ENCODE data around the gene SLC25A21.

The SLC25A21 gene

GRCh38 chr14:36857136-36857535, 315.3 kb downstream of the SLC25A21 start:
- no peak for DNase-seq

DNA sequence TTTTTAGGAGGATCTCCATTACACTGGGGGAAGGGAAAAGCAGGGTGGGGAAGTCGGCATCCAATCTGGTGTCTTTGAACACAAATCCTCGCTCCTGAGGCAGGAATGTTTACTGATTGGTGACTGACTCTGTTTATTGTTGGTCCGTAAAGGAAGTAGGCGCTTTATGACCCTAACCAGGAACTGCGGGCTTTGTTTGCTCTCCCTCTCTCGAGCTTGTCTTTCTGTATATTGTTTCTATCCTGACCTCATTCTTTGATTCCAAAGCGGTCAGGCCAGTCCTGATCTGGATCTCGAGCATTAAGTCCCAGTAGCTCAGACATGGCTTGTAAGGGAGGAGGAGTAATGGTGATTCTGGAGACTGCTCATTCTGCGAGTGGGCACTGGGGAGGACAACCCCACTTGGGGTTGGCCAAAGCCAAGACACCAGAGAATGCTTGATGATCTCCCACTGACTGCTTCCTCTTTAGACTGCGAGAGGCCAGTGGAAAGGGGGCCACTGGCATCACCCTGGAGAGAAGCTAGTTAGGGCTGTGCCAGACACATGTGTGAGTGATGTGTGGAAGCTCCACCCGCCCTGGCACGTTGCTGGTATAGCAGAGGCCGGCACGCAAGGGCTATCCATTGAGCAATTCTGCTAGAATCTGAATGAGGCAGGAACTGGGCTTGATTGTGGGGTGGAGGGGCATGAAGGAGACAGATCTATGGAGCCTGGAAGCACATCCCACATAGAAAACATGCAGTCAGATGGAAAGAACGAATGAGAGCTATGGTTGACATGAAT, 316.1 kb downstream of the SLC25A21 start:
- DNase-seq, result no peak

GRCh38 chr14:36855396-36855795, 317.0 kb downstream of the SLC25A21 start:
- DNase-seq, result no peak

DNA sequence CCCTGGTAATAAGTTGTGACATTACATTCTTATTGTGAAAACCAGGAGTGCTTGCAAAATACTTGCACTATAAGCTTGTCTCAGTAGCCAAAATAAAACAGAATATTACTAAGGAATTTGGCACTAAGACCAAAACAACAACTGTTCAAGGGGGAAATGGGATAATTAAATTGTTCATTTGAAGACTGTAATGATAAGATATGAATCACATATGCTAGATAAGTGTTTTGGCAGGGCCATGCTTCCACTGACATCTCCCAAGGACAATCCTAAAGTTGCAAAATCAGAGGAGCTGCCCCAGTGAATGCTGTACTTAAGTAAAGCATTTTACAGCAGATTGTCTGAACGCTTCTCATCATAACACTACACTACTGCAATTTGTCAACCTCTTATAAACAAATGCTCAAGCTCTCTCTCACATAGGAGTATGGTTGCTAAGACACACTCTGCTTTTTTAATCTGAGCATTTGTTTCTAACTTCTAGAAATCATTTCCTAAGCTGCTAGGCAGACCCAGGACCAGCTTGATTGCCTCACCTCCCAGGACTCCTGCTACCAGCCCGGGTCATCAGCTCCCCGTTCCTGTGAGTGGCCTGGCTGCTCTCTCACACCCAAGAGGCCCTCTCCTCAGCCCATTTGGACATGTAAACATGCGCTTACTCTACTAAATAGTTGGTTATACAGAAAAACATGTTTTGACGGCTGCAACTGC, 319.3 kb downstream of the SLC25A21 start:
- DNase-seq, result no peak

DNA sequence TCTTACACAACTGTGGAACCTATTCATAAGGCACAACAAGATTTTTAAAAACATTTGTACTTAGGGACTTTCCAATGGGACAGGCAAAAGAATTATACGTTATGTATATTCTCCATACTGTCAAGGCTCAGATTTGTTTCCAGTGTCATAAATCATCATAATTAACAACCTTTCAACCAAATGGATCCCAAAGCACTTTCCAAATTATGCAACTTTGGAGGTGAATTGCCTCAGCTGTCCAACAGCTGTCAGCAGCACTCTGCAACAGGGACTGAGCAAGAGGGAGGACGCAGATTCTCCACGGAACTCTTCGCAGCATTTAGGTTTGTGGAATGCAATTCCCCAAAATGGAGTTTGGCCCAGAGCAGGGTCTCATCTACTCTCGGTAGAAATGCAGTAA, 324.2 kb downstream of the SLC25A21 start:
- DNase-seq, result no peak

DNA sequence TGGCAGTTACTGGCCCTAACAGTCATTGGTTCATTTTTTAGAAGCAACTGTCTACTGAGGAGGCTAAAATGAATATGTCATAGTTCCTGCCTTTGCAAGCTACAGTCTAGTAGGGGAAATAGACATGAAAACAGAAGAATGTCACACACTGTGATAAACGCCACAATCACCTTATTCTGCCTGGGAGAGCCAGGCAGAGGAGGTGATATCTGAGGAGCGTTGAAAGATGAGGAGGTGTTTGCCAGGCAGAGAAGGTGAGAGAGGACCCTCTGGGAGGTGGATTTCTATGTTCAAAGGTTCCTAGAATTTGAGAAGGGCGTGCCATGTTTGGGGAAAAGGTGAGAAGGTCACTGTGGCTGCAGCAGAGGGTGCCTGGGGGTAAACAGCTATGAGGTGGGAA, 325.0 kb downstream of the SLC25A21 start:
- DNase-seq, result no peak

GRCh38 chr14:36845356-36846012, 326.9 kb downstream of the SLC25A21 start:
- no peak for DNase-seq

- no peak for DNase-seq
These were observed 327.8 kb downstream of the SLC25A21 start for GRCh38 chr14:36844443-36845195.

DNA sequence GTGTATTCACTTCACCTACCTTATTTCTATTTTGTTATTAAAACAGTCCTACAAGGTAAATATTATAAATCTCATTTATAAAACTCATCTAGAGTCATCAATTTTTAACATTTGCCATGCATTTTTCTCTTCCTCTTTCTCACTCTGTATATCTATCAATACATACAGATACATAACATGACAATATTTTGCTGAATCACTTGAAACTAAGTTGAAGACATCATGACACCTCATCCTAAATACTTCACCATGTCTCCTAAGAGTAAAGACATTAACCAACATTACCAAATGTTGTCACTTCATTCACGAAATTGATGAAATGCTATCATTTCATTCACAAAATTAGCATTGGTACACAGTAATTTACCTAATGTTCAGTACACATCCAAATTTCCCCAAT, 329.0 kb downstream of the SLC25A21 start:
- DNase-seq, result no peak

DNA sequence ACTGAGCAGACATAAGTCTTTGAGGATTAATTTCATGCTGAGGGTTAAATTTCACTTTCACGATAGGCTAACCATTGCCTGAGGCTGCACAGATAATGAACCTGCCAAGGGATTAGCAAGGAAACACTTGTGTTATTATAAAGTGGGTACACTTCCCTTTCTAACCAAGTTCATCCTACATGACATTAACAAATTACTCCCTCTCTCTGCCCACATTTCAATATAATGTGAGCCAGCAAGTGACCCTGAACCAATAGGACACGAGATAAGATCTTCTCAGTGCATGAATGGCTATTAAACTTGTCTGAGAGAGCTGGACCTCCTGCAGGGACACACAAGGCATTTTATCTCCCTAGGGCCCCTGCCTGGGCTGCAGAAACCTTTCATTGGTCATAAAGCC, 337.3 kb downstream of the SLC25A21 start:
- DNase-seq, result no peak

DNA sequence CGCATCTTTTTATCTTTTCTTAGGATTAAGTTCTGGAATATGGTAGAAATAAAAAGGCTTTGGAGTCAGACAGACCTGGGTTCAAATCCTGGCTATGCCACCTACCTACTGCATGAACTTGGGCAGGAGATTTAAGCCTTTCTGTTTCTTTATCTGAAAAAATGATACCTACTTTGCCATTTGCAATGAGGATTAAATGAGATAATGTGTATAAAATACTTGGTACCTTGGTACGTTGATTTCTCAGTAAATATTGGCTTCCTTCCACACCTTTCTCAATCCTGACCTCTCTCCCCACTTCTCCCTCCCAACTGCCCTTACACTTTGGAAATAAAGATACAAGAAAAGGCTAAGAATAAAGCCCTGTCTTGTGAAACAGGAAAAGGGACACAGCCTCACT, 338.1 kb downstream of the SLC25A21 start:
- no peak for DNase-seq

GRCh38 chr14:36829547-36829946, 342.9 kb downstream of the SLC25A21 start:
- DNase-seq, result no peak

- no peak for DNase-seq
These were observed 344.5 kb downstream of the SLC25A21 start for GRCh38 chr14:36827861-36828260.

GRCh38 chr14:36826614-36827013, 345.8 kb downstream of the SLC25A21 start:
- DNase-seq, result no peak

- no peak for DNase-seq
These were observed 347.6 kb downstream of the SLC25A21 start for GRCh38 chr14:36824854-36825253.

DNA sequence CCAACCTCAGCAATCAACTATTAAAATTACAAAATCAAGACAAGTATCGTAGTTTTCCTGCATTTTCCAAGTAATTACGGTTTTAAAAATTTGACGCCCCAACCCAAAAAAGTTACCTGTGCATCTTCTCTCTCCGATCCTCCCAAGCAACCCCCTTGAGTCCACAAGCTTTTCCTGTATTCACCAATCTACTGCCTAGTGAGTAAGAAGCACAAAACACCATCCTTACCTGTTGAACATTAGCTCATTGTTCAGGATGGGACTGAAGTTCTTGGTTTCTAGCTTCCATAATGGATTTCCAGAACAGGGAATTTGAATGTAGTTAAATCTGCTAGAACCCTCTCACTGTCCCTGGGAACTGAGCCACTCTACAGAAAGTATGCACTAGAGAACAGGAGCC, 348.8 kb downstream of the SLC25A21 start:
- DNase-seq, result no peak

DNA sequence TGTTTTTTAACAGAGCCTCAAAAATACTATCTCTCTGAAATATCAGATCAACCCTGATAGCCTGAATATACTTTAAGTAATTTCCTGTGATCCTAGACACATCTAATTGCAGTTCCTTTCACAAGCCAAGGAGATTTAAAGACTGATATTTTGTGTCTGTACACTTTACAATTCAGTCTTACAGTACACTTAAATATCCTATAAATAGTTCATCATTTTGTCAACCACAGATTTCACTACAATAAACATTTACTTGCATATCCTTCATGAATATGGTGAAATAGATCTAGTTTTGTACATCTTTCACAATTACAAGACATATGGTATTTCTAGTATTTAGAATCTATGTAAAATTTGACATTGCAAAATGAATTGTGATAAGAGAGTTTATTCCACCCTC, 349.7 kb downstream of the SLC25A21 start:
- no peak for DNase-seq

DNA sequence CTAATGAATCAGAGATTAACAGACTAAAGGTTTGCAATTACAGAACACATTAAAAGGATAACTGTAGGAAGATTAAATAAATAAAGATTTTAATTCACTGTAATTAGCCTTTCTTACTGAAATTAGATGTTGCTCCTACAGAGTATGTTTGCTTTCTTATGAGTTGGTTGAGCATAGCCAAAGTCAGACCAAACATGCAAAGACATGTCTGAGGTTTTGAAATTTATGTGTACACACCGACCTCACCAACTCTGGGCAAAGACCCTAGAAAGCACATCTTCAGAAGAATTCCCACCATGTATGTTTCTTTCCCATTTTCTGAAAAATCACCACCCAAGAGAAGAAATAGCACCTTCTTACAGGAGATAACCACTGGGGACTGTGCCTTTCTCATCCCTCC, 351.5 kb downstream of the SLC25A21 start:
- DNase-seq, result no peak

DNA sequence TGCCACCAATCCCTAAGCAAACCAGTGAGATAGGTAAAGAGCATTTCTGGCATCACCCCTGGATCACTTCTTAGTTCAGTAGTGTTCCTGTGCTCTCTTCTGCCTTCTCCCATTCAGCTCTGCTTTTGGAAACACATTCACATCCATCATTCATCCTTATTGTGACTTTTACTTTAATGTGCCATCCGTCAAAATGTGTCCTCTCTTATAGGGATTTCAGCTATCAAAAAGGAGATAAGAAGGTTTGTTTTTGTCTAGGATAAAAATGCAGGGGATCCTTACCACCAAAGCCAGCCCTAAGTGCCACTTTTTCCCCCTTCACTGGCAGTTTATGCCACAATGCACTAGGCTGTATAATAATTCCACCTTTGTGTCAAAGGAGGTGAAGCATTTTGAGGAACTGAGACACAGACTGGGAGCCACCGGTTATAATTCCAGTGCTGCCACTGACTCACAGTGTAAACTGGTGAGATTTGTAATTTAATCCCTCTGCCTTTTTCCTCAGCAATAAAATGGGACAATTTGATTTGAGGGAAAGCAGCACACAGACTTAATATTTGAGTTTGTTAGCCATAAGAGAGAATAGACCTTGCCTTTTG, 352.2 kb downstream of the SLC25A21 start:
- DNase-seq, result no peak

DNA sequence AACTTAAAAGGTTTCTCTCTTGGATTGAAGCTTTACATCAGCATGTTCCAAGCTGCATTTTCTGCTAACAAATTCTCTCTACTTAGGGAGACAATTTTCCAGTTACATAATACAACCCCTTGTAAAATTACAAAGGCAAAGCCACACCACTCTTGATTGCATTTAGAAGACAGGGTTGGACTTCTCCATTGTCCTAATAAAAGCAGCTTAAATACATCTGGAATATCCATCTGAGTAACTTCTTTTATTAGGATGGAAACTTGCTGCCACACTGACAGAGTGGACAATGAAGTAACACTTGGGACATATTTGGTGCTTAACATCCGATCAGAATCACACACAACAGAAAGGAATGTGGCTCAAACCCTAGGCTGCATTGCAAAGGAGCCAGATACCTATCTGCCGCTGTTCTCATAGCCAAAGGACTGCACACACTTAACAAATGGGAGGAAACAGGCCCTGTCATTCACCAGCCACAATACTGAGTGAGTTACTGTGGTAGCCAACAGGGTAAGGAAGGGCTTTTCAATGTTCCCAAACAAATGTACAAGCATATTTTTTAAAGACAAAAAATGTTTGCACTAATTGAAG, 353.5 kb downstream of the SLC25A21 start:
- DNase-seq, result no peak

DNA sequence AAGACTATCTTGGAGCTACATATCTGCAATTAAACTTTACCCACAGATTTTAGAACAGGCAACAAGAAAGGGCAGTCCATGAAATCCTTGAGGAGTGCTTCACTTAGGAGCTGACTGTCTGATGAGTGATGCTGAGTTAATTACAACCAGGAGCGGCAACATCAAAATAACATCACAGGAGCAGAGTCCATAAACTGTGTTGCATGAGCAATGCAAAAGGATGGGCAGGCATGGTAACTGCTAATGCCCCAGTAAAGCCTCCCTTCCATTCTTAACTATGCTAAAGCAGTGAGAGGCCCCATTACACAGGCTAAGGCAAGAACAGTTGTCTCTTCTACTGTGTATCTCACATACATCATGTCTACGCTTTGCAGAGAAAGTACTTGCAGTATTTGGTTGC, 354.2 kb downstream of the SLC25A21 start:
- no peak for DNase-seq
